ENCODE measurements around the gene ZDHHC4.
A peak's percentile ranks its signal among the peaks of the same experiment; 100 is the strongest.

The ZDHHC4 gene

DNA sequence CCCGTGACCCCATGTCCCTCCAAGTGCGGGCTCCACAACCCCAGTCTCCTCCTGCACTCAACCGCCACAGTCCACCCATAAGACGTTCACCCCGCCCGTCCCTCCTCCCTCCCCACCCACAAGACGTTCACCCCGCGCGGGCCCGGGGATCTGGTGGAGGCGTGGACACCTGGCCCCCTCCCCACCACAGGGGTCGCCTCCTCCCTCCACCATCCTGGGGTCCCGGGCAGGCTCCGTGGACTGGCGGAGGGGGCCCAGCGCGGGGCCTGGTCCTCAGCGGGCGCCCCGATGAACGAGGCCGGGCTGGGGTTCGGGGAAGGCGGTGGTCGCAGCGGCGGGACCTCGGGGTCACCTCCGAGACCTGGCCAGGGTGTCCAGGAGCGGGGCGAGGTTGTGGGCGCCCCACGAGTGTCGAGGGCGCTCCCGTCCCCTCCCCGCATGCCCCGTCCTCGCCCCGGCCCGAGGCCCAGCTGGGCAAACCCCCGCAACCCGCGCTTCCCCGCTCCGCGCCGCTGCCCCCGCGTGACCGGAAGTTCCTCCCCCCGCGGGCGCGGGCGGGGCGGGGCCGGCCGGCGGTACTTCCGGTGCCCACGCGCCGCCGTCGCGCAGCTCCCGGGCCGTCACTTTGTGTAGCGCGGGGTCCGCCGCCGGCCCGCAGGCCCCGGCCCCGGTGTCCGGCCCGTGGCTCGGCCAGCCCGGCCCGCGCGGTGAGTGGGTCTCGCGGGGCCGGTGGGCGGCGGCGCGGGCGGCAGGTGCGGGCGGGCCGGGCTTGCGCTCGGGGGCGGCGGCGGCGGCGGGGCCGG lies 59.7 kb downstream of the ZDHHC4 start, which contains the start of gene ZNF316:
TSS of gene ZNF316 (plus strand) at position 578 of the 803 bp plus-strand sequence. CDS start 5,092 bp downstream, outside the sequence.
- peak; percentile 50 for DNase-seq (ENCODE audit: low spot score)

DNA sequence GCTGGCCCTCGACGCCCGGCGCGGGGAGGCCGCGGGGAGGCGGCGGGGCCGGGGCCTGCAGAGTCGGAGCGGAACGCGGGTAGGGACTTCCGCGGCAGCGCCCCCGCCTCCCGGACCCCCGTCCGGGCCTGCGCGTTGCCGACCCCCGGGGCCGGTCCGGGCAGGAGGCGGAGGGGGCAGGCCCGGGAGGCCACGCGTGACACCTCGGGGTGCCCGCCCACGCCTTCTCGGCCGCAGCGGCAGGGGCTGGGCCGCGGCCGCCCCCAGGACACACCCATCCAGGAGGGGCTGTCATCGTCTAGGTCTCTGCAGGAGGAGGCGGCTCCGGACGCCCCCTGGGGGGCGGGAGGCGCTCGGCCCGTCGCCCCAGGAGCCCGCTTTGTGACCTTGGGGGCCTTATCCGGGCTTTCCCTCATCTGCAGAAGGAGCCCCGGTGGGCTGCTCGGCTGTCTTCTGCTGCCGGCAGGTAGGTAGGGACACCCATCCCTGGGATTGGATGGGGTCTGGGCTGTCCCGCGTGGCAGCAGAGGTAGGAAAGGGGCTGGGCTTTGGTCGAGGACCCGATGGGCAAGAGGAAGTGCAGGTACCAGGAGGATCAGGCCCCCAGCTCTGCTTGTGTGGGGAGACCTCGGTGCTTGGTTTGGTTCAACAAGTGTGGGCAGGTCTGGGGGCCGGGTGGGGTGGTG lies 60.4 kb downstream of the ZDHHC4 start:
- DNase-seq (ENCODE audit: low spot score): peak; percentile 56

All from CD4-positive, alpha-beta T cell treated with Interleukin-2 at 100 ng/mL for 4 hours (primary cell).